ENCODE data around the gene FOXN1. TPM values are rescaled to one million over a fixed set of nuclear protein-coding genes. Genes with fewer than 3 reads are reported as not detected.
"Not testable (repeated sequence)": the region's sequence is repeated elsewhere in the genome, so short reads cannot be mapped to it uniquely, and the experiment has no call there.

The FOXN1 gene
- total RNA-seq, 1 donor from 2014 or later: not detected

DNA sequence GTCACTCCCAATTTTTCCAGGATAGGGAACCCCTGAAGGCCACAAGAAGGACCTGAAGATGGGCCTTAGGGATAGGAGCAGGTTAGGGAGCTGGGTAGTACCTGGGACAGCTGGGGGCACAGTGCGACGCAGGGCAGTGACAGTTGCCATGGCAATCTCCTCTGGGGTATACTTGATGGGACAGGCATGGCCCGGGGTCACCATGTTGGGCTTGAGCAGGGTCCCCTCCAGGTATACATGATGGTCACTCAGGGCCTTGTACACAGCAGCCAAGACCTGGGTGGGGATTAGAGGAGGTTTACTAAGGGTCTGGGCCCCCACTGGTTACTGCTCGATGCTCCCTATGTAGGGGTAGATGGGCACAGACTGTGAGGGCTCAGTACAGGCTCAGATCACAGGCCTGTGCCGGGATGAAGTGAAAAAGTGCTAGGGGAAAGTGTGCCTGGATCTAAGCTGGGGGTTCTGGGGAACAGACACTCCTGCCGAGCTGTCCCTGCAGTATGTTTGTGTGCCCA, 67.9 kb downstream of the FOXN1 start:
- no peak overlapping the region for H3K4me3 ChIP-seq (ENCODE audit: low read depth, low read length)
- no peak for DNase-seq (ENCODE audit: low read depth)
- TF ChIP-seq, protein P1, sequence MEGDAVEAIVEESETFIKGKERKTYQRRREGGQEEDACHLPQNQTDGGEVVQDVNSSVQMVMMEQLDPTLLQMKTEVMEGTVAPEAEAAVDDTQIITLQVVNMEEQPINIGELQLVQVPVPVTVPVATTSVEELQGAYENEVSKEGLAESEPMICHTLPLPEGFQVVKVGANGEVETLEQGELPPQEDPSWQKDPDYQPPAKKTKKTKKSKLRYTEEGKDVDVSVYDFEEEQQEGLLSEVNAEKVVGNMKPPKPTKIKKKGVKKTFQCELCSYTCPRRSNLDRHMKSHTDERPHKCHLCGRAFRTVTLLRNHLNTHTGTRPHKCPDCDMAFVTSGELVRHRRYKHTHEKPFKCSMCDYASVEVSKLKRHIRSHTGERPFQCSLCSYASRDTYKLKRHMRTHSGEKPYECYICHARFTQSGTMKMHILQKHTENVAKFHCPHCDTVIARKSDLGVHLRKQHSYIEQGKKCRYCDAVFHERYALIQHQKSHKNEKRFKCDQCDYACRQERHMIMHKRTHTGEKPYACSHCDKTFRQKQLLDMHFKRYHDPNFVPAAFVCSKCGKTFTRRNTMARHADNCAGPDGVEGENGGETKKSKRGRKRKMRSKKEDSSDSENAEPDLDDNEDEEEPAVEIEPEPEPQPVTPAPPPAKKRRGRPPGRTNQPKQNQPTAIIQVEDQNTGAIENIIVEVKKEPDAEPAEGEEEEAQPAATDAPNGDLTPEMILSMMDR (conservative IDR thresholded peaks at IDR 0.05; ENCODE audit: low read depth, low read length): no peak

DNA sequence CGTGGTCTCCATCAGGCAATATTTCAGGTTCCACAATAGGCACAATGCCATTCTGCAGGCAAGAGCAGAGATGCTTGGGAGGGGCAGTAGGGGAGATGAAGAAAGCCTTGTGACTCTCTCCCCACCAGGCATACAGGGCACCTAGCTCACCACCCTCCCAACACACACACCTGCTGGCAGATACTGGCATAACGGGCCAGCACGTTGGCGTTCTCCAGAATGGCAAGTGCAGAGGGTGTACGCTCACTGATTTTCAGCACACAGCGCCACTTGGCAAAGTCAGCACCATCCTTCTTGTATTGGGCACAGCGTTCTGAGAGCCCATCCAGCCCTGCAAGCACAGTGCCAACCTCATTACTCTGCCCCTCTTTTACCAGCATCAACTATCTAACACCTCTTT, 68.4 kb downstream of the FOXN1 start:
- TF ChIP-seq, protein P1 (conservative IDR thresholded peaks at IDR 0.05; ENCODE audit: low read depth, low read length): peak; percentile 25
- no peak overlapping the region for H3K4me3 ChIP-seq (ENCODE audit: low read depth, low read length)
- no peak for DNase-seq (ENCODE audit: low read depth)

DNA sequence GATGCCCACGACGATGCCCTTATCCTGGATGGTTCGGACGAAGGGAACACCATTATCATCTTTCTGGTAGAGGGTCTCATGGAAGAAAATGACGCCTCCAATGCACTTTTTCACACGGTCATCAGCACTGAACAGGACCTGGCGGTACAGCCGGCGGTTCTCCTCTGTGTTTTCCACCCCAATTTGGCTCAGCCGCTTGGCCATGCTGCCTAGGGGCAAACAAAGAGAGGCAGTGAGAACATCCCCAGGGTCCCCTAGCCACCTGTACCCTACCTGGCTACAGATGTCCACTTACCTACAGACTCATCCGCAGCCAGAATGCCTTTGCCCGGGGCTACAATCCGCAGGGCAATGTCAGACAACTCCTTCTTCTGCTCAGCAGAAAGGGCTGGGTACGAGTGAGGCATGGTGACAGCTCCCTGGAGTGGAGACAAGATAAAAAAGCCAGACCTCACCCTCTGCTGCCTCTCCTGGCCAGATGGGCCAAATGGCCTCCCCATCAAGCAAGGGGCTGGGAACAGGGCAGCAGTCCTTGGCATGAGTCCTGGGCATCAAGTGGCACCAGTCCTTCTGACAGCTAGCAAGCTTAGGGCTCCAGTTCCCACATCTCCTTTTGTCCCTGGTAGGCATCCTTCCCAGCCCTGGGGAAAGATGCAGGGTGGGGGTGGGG, 69.1 kb downstream of the FOXN1 start:
- no peak for DNase-seq (ENCODE audit: low read depth)
- H3K4me3 ChIP-seq (ENCODE audit: low read depth, low read length): no peak overlapping the region
- TF ChIP-seq, protein P1 (conservative IDR thresholded peaks at IDR 0.05; ENCODE audit: low read depth, low read length): no peak

DNA sequence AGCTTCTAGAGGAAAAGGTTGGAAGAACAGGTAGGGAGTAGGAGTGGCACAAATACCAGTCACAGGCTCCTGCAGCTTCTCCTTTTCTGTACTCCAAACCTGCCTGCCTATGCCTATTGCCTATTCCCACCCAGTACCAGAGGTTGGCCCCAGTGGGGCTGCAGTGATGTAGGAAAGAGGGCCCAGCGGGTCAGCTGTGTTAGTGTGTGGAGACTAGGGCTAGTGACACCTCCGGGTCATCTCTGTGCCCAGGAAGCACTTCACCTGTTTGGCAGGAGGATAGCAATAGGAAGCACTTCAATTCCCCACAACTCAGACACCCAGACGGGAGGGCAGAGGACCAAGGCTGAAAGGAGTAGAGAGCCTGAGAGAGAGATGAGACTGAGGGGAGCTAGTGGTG, 69.9 kb downstream of the FOXN1 start:
- H3K4me3 ChIP-seq (ENCODE audit: low read depth, low read length): peak overlapping the region; percentile 6
- DNase-seq (ENCODE audit: low read depth): not testable (repeated sequence)

DNA sequence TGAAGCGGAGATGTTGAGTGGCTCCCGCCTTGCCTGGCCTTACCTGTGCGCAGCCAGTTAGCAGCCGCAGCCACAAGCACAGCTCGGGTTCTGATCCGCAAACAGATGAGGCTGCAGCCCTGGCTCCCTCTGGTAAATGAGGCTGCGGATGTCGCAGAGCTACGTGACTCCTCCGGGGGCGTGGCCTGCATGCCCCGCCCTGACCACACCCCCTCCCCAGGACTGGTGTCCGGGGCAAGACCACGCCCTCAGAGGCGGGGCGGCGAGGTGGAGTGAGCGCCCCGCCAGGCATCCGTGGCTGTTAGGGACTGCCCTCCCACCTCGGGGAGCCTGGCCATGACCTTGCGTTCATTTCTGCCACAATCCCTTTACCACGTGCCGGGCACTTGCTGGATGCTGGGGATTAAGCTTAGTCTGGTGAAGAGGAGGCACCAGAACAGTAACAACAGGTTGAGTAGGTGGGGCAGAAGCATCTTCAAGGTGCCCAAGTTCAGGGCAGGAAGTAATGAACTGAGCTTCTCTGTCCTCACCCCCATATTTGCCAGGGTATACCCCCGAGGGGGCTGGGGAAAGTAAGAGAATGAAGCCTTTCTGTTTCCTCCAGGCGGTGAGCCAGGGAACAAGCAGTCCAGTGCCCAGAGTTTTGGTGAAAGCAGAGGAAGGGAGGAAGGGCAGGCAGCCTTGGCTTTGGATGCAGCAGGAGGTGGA, 70.8 kb downstream of the FOXN1 start, which contains the start of gene ALDOC:
TSS of gene ALDOC (minus strand) at position 138 of the 708 bp plus-strand sequence. CDS start 1,363 bp downstream, outside the sequence.
- TF ChIP-seq, protein P1 (conservative IDR thresholded peaks at IDR 0.05; ENCODE audit: low read depth, low read length): no peak
- peak within 1 kb of the TSS; percentile 31 for H3K4me3 ChIP-seq (ENCODE audit: low read depth, low read length)
- DNase-seq (ENCODE audit: low read depth): no peak

DNA sequence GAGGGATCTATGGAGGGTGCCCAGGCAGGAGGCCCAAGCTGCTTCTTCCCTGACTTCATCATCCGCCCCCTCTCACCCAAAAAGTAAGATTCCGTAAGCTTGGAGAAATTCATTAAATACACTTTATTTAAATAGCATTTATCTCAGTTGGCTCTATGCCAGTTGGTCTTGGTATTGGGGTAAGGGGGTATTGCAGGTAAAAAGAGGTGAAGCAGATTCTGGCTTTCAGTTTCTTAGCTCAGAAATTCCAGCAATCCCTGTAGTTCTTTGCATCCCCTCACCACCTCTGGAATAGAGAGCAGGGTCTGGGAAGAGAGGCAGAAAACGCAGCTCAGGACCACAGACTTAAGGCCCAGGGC, 71.3 kb downstream of the FOXN1 start:
- no peak for DNase-seq (ENCODE audit: low read depth)
- TF ChIP-seq, protein P1 (conservative IDR thresholded peaks at IDR 0.05; ENCODE audit: low read depth, low read length): no peak
- no peak overlapping the region for H3K4me3 ChIP-seq (ENCODE audit: low read depth, low read length)

DNA sequence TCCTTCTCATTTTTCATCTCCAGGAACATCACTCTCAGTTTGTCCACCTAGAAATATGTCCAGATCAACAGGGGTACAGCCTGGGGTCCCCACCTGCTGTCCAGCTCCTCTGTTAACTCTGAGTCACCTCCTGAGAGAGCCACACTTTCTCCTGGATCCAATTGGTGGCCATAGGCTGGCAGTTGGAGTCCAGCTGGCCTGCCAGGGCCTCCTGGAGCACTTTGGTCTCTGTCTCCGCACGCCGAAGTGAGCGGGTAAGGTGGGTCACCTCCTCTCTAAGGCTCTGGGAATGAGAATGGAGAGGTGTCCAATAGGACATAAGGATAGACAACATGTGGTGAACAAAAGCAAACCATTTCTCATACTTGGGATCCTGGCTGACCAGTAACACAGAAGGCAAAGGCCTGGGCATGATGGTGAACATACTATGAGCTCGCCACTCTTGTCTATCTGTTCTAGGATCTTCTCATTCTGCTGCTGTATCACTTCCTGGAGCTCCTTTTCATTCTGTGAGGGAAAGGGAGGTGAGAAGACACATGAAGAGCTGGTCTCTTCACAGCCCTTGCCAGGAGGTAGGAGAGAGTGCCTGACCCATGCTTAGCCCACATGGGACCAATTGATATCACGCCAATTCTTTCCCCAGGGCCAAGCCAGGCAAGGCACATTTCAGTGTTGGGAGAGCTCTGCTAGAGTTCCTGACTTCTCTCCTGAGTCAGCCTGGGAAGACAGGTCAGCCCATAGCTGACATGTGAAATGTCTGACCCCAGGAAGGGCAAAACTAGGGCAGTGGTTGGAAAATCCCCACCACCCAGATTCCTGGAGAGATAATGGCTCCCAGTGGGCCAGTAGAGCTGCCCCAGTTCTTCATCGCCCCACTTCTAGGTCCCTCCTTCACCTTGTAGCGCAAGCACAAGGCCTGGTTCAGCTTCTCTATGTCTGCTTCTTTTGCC, 72.4 kb downstream of the FOXN1 start:
- no peak overlapping the region for H3K4me3 ChIP-seq (ENCODE audit: low read depth, low read length)
- DNase-seq (ENCODE audit: low read depth): no peak
- TF ChIP-seq, protein P1 (conservative IDR thresholded peaks at IDR 0.05; ENCODE audit: low read depth, low read length): no peak
